ENCODE measurements around the gene FAM117B.
"Not testable (repeated sequence)": the region's sequence is repeated elsewhere in the genome, so short reads cannot be mapped to it uniquely, and the experiment has no call there.

The FAM117B gene

DNA sequence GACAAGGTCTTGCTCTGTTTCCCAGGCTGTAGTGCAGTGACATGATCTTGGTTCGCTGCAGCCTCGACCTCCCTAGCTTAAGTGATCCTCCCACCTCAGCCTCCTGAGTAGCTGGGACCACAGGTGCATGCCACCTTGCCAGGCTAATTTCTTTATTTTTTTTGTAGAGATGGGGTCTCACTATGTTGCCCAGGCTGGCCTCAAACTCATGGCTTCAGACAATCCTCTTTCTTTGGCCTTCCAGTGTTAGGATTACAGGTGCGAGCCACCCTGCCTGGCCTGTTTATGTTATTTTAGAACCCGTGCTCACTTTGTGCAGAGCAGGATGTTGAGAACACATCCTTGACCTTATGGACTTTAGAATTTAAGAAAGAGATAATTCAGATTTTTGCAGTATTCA lies 17.4 kb downstream of the FAM117B start:
- DNase-seq (ENCODE audit: low spot score) = no peak
- in situ Hi-C loops (cut with MboI; ENCODE audit: low sequenced_read_pairs, unreplicated experiment) = no loop called here
- TF ChIP-seq, protein P1, sequence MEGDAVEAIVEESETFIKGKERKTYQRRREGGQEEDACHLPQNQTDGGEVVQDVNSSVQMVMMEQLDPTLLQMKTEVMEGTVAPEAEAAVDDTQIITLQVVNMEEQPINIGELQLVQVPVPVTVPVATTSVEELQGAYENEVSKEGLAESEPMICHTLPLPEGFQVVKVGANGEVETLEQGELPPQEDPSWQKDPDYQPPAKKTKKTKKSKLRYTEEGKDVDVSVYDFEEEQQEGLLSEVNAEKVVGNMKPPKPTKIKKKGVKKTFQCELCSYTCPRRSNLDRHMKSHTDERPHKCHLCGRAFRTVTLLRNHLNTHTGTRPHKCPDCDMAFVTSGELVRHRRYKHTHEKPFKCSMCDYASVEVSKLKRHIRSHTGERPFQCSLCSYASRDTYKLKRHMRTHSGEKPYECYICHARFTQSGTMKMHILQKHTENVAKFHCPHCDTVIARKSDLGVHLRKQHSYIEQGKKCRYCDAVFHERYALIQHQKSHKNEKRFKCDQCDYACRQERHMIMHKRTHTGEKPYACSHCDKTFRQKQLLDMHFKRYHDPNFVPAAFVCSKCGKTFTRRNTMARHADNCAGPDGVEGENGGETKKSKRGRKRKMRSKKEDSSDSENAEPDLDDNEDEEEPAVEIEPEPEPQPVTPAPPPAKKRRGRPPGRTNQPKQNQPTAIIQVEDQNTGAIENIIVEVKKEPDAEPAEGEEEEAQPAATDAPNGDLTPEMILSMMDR (IDR thresholded peaks at IDR 0.05; ENCODE audit: borderline replicate concordance, control extremely low read depth, extremely low read depth, insufficient read depth, missing control alignments) = no peak

DNA sequence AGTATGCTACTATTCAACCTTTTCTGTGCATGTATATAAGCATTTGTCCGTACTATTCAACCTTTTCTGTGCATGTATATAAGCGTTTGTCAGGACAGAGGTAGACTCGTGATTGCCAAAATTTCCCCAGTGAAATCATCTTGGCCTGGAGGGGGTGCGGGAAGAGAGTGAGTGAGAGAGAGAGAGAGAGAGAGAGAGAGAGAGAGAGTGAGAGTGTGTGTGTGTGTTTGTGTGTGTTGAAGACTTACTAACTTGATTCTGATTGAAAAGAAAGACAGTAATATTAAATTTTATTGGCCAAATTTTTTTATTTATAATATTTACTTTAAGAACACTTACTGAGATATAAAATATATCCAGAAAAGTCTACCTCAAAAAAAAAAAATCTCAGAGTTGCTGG lies 19.1 kb downstream of the FAM117B start:
- in situ Hi-C loops (cut with MboI; ENCODE audit: low sequenced_read_pairs, unreplicated experiment) = no loop called here
- TF ChIP-seq, protein P1 (IDR thresholded peaks at IDR 0.05; ENCODE audit: borderline replicate concordance, control extremely low read depth, extremely low read depth, insufficient read depth, missing control alignments) = no peak
- DNase-seq (ENCODE audit: low spot score) = no peak

DNA sequence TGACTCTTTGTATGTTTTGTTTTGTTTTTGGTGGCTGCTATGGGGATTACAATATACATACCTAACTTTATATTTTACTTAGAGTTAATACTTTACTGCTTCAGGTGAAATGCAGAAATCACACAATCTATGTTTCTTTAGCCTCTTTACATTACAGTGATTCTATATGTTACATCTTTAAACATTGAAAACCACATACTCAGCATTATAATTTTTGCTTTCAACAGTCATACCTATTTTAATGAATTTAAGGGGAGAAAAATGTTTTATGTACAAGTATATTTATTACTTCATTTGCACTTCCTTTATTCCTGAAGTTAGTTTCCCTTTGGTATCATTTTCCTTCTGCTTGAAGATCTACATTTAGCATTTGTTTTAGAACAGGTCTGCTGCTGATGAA lies 23.1 kb downstream of the FAM117B start:
- TF ChIP-seq, protein P1 (IDR thresholded peaks at IDR 0.05; ENCODE audit: borderline replicate concordance, control extremely low read depth, extremely low read depth, insufficient read depth, missing control alignments) = no peak
- in situ Hi-C loops (cut with MboI; ENCODE audit: low sequenced_read_pairs, unreplicated experiment) = no loop called here
- DNase-seq (ENCODE audit: low spot score) = no peak

DNA sequence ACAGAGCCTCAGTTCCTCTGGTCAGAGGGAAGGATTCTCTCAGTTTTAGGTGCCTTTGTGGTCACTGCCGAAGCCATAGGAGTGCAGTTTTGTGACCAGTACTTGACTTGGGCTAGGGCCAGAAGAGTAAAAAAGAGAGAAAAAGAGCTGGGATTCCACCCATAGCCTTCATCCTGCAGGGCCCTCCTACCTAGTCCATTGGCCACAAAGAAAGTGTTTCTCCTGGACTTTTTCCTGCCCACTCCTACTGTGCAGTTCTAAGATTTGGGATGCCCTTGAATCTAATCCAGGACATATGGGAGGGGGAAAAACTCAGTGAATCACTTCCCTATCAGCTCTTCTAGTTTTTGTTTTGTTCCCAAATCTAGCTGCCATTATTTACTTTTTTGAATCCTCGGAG lies 26.0 kb downstream of the FAM117B start:
- in situ Hi-C loops (cut with MboI; ENCODE audit: low sequenced_read_pairs, unreplicated experiment) = no loop called here
- TF ChIP-seq, protein P1 (IDR thresholded peaks at IDR 0.05; ENCODE audit: borderline replicate concordance, control extremely low read depth, extremely low read depth, insufficient read depth, missing control alignments) = no peak
- no peak for DNase-seq (ENCODE audit: low spot score)

DNA sequence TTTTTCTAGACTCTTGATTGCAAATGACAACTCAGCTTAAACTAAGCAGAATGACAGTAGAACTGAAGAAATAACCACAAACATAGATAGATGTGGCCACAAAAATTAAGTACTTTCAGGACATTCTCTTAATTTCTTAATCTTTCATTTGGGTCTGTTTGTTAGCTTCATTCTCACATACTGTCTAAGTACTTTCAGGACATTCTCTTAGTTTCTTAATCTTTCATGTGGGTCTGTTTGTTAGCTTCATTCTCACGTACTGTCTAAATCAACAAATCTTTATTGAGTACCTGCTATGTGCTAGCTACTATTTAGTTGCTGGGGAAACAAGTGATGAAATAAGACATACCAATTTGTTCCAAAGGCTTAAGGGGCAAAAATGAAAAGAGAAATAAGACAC lies 35.1 kb downstream of the FAM117B start:
- DNase-seq (ENCODE audit: low spot score) = no peak
- TF ChIP-seq, protein P1 (IDR thresholded peaks at IDR 0.05; ENCODE audit: borderline replicate concordance, control extremely low read depth, extremely low read depth, insufficient read depth, missing control alignments) = no peak
- in situ Hi-C loops (cut with MboI; ENCODE audit: low sequenced_read_pairs, unreplicated experiment) = no loop called here

DNA sequence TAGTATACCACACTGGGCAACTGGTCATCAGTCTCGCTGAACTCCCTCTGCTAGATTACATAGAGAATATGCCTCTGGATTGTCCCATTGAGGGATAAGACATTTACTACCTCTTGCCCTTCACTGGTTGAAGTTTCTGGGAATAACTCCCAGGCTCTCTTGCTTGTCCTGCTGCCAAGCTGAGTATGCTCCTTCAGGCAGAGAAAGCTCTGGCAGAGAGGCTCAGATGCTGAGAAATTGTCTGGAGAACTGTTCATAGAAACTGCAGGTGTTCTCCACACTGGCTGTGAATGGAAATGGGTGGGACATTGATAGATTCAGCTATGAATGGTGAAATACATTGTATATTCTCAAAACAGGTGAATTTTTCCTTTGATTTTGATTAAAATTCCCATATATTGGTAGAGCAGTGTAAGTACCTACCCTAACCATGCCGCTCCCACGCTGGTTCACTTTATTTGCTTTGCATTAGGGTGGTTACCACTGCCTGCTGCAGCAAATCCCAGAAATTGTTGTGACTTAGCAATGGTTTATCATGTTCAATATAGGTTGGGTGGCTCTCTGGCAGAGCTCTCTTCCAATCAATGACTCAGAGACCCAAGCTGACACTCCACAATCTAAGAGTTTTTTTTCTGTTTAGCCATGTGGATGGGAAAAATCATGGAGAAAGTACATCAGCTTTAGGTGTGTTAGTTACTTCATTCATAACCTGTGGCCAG lies 36.7 kb downstream of the FAM117B start:
- TF ChIP-seq, protein P1 (IDR thresholded peaks at IDR 0.05; ENCODE audit: borderline replicate concordance, control extremely low read depth, extremely low read depth, insufficient read depth, missing control alignments) = no peak
- in situ Hi-C loops (cut with MboI; ENCODE audit: low sequenced_read_pairs, unreplicated experiment) = no loop called here
- no peak for DNase-seq (ENCODE audit: low spot score)

DNA sequence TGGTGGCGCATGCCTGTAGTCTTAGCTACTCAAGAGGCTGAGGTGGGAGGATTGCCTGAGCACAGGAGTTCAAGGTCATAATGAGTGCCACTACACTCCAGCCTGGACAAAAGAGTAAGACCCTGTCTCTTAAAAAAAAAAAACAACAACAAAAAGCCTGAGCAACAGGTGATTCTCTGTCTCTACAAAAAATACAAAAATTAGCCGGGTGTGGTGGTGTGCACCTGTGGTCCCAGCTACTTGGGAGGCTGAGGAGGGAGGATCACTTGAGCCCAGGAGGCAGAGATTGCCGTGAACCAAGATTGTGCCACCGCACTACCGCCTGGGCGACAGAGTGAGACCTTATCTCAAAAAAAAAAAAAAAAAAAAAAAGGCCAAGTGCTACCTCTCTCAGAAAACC lies 40.3 kb downstream of the FAM117B start:
- in situ Hi-C loops (cut with MboI; ENCODE audit: low sequenced_read_pairs, unreplicated experiment) = not testable (repeated sequence)

More for the DNA sequence above, 40.3 kb downstream of the FAM117B start:
- not testable (repeated sequence) for DNase-seq (ENCODE audit: low spot score)

Measured in GM13976 (cell line).